Measurements from ENCODE around the gene KCNF1. TPM values are rescaled to one million over a fixed set of nuclear protein-coding genes. Genes with fewer than 3 reads are reported as not detected.
A peak's percentile ranks its signal among the peaks of the same experiment; 100 is the strongest.

The KCNF1 gene
- total and polyA plus RNA-seq, 2 of the 8 experiments (the other 6 are each of a cell fraction or from before 2014, with no cell fraction given), result 0.48 to 1.5 TPM

DNA sequence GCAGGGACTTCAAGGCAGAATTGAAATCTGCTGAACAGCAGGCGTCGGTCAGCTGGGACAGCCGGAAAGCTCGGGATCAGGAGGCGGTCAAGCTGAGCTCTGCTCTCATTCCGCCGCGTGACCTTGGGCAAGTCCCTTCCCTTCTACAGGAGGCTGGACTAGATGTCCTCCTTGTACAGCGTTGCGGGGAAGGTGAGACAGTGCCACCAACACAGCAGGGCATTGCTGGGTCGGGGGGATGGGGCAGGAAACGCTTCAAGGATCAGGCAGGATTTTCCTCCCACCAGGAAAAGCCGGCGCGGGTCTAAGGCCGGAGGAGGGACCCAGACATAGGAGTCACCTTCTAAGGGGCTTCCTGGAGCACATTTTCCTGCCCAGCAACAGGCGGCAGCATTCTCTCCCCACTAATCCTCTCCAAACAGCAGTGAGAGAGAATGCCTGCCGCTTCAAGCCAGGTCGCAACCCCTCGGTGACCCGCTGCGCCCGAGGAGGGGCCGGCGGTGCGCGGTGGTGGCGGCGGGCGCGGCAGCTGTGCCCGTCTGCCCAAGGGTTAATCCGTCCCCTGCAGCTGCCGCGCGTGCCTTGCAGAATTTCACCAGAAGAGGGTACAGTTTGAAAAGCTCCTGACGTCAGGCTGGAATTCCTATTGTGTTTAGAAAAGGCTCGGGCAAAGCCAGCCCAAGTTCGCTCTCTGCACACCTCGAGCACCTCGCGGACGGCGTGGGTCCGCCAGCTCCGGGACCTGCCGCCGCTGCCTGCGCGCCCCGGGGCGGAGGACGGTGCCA lies at the start of gene KCNF1 (continued):
- TF ChIP-seq RNF2 (IDR thresholded peaks at IDR 0.05; ENCODE audit: borderline replicate concordance, low read depth, low read length, missing control alignments, poor library complexity, severe bottlenecking) (no peak), EZH2 (IDR thresholded peaks at IDR 0.05; ENCODE audit: low read depth, low read length, severe bottlenecking) (peak; percentile 23), JUND (IDR thresholded peaks at IDR 0.05; ENCODE audit: low read length) (no peak), SAP30 (IDR thresholded peaks at IDR 0.05; ENCODE audit: insufficient read depth, insufficient replicate concordance, low read length) (no peak)
- TF ChIP-seq, protein P1, sequence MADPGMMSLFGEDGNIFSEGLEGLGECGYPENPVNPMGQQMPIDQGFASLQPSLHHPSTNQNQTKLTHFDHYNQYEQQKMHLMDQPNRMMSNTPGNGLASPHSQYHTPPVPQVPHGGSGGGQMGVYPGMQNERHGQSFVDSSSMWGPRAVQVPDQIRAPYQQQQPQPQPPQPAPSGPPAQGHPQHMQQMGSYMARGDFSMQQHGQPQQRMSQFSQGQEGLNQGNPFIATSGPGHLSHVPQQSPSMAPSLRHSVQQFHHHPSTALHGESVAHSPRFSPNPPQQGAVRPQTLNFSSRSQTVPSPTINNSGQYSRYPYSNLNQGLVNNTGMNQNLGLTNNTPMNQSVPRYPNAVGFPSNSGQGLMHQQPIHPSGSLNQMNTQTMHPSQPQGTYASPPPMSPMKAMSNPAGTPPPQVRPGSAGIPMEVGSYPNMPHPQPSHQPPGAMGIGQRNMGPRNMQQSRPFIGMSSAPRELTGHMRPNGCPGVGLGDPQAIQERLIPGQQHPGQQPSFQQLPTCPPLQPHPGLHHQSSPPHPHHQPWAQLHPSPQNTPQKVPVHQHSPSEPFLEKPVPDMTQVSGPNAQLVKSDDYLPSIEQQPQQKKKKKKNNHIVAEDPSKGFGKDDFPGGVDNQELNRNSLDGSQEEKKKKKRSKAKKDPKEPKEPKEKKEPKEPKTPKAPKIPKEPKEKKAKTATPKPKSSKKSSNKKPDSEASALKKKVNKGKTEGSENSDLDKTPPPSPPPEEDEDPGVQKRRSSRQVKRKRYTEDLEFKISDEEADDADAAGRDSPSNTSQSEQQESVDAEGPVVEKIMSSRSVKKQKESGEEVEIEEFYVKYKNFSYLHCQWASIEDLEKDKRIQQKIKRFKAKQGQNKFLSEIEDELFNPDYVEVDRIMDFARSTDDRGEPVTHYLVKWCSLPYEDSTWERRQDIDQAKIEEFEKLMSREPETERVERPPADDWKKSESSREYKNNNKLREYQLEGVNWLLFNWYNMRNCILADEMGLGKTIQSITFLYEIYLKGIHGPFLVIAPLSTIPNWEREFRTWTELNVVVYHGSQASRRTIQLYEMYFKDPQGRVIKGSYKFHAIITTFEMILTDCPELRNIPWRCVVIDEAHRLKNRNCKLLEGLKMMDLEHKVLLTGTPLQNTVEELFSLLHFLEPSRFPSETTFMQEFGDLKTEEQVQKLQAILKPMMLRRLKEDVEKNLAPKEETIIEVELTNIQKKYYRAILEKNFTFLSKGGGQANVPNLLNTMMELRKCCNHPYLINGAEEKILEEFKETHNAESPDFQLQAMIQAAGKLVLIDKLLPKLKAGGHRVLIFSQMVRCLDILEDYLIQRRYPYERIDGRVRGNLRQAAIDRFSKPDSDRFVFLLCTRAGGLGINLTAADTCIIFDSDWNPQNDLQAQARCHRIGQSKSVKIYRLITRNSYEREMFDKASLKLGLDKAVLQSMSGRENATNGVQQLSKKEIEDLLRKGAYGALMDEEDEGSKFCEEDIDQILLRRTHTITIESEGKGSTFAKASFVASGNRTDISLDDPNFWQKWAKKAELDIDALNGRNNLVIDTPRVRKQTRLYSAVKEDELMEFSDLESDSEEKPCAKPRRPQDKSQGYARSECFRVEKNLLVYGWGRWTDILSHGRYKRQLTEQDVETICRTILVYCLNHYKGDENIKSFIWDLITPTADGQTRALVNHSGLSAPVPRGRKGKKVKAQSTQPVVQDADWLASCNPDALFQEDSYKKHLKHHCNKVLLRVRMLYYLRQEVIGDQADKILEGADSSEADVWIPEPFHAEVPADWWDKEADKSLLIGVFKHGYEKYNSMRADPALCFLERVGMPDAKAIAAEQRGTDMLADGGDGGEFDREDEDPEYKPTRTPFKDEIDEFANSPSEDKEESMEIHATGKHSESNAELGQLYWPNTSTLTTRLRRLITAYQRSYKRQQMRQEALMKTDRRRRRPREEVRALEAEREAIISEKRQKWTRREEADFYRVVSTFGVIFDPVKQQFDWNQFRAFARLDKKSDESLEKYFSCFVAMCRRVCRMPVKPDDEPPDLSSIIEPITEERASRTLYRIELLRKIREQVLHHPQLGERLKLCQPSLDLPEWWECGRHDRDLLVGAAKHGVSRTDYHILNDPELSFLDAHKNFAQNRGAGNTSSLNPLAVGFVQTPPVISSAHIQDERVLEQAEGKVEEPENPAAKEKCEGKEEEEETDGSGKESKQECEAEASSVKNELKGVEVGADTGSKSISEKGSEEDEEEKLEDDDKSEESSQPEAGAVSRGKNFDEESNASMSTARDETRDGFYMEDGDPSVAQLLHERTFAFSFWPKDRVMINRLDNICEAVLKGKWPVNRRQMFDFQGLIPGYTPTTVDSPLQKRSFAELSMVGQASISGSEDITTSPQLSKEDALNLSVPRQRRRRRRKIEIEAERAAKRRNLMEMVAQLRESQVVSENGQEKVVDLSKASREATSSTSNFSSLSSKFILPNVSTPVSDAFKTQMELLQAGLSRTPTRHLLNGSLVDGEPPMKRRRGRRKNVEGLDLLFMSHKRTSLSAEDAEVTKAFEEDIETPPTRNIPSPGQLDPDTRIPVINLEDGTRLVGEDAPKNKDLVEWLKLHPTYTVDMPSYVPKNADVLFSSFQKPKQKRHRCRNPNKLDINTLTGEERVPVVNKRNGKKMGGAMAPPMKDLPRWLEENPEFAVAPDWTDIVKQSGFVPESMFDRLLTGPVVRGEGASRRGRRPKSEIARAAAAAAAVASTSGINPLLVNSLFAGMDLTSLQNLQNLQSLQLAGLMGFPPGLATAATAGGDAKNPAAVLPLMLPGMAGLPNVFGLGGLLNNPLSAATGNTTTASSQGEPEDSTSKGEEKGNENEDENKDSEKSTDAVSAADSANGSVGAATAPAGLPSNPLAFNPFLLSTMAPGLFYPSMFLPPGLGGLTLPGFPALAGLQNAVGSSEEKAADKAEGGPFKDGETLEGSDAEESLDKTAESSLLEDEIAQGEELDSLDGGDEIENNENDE (IDR thresholded peaks at IDR 0.05; ENCODE audit: insufficient replicate concordance, low read length), result no peak
- TF ChIP-seq, protein P2, sequence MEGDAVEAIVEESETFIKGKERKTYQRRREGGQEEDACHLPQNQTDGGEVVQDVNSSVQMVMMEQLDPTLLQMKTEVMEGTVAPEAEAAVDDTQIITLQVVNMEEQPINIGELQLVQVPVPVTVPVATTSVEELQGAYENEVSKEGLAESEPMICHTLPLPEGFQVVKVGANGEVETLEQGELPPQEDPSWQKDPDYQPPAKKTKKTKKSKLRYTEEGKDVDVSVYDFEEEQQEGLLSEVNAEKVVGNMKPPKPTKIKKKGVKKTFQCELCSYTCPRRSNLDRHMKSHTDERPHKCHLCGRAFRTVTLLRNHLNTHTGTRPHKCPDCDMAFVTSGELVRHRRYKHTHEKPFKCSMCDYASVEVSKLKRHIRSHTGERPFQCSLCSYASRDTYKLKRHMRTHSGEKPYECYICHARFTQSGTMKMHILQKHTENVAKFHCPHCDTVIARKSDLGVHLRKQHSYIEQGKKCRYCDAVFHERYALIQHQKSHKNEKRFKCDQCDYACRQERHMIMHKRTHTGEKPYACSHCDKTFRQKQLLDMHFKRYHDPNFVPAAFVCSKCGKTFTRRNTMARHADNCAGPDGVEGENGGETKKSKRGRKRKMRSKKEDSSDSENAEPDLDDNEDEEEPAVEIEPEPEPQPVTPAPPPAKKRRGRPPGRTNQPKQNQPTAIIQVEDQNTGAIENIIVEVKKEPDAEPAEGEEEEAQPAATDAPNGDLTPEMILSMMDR (IDR thresholded peaks at IDR 0.05; ENCODE audit: control extremely low read depth in 1 of 3, insufficient read depth in 1 of 3, low read depth in 1 of 3, low read length in 3 of 3), result peak in 2 of 3 experiments; percentile 19 to 34; a peak in 2 of 4 replicates
